ENCODE measurements around the gene GAPVD1. TPM values are rescaled to one million over a fixed set of nuclear protein-coding genes. Genes with fewer than 3 reads are reported as not detected.

Gene GAPVD1
- total RNA-seq, 1 experiment from 2014 or later = 33.3 TPM

GRCh38 chr9:125388978-125389377 lies 127.4 kb downstream of the GAPVD1 start:
- Mint-ChIP-seq H3K27ac (no peak overlapping the region), H3K4me3 (no peak overlapping the region), H3K9me3 (peaks cover 2% of the 10 kb centered on the region; the same call in 1 of the 2 replicates), H3K36me3 (no peaks in the 10 kb centered on the region), H3K27me3 (ENCODE audit: low read depth) (peaks cover 75% of the 10 kb centered on the region), H3K4me1 (peaks cover 11% of the 10 kb centered on the region; the same call in 1 of the 2 replicates)
- DNase-seq (ENCODE audit: low spot score) (no peak), ATAC-seq (no peak)
- POLR2A ChIA-PET = no interaction called here
- CTCF ChIA-PET = no interaction called here
- TF ChIP-seq STAT6 (CRISPR knock-in tag; conservative IDR thresholded peaks at IDR 0.05; ENCODE audit: low read depth) (no peak), E2F5 (CRISPR knock-in tag; IDR thresholded peaks at IDR 0.05) (no peak), AR (CRISPR knock-in tag; IDR thresholded peaks at IDR 0.05) (no peak), GRHL2 (CRISPR knock-in tag; IDR thresholded peaks at IDR 0.05; ENCODE audit: insufficient replicate concordance, severe bottlenecking) (no peak), FOXJ3 (CRISPR knock-in tag; IDR thresholded peaks at IDR 0.05; ENCODE audit: borderline replicate concordance) (no peak), RELA (CRISPR knock-in tag; IDR thresholded peaks at IDR 0.05; ENCODE audit: borderline replicate concordance) (no peak), ARID4B (CRISPR knock-in tag; IDR thresholded peaks at IDR 0.05; ENCODE audit: borderline replicate concordance) (no peak), ZNF121 (CRISPR knock-in tag; IDR thresholded peaks at IDR 0.05) (no peak), USF1 (CRISPR knock-in tag; IDR thresholded peaks at IDR 0.05) (no peak)
- TF ChIP-seq, protein P1, sequence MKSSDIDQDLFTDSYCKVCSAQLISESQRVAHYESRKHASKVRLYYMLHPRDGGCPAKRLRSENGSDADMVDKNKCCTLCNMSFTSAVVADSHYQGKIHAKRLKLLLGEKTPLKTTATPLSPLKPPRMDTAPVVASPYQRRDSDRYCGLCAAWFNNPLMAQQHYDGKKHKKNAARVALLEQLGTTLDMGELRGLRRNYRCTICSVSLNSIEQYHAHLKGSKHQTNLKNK (CRISPR knock-in tag; IDR thresholded peaks at IDR 0.05) = no peak

GRCh38 chr9:125391704-125392103 lies 130.1 kb downstream of the GAPVD1 start:
- POLR2A ChIA-PET = no interaction called here
- ATAC-seq = no peak
- H3K4me1 Mint-ChIP-seq = peaks cover 11% of the 10 kb centered on the region; the same call in 1 of the 2 replicates
- DNase-seq (ENCODE audit: low spot score) = no peak
- no peak overlapping the region for H3K4me3 Mint-ChIP-seq
- H3K36me3 Mint-ChIP-seq = no peaks in the 10 kb centered on the region
- CTCF ChIA-PET = interaction anchor here (0.6 to 1.4 kb wide), 2 partner anchors 12 to 16 kb away, joined by 3 to 5 read pairs; no protein-coding TSS in a partner anchor
- peaks cover 75% of the 10 kb centered on the region for H3K27me3 Mint-ChIP-seq (ENCODE audit: low read depth)
- H3K9me3 Mint-ChIP-seq = no peaks in the 10 kb centered on the region; the same call in 1 of the 2 replicates
- H3K27ac Mint-ChIP-seq = no peak overlapping the region
- TF ChIP-seq, protein P2, sequence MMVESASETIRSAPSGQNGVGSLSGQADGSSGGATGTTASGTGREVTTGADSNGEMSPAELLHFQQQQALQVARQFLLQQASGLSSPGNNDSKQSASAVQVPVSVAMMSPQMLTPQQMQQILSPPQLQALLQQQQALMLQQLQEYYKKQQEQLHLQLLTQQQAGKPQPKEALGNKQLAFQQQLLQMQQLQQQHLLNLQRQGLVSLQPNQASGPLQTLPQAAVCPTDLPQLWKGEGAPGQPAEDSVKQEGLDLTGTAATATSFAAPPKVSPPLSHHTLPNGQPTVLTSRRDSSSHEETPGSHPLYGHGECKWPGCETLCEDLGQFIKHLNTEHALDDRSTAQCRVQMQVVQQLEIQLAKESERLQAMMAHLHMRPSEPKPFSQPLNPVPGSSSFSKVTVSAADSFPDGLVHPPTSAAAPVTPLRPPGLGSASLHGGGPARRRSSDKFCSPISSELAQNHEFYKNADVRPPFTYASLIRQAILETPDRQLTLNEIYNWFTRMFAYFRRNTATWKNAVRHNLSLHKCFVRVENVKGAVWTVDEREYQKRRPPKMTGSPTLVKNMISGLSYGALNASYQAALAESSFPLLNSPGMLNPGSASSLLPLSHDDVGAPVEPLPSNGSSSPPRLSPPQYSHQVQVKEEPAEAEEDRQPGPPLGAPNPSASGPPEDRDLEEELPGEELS (CRISPR knock-in tag; IDR thresholded peaks at IDR 0.05) = no peak
- TF ChIP-seq ZBTB21 (CRISPR knock-in tag; IDR thresholded peaks at IDR 0.05; ENCODE audit: borderline replicate concordance) (no peak), NR2C2 (CRISPR knock-in tag; IDR thresholded peaks at IDR 0.05) (no peak), IRF2 (CRISPR knock-in tag; IDR thresholded peaks at IDR 0.05; ENCODE audit: borderline replicate concordance, low read depth) (no peak), ELF4 (CRISPR knock-in tag; IDR thresholded peaks at IDR 0.05; ENCODE audit: low read depth) (no peak), JUN (CRISPR knock-in tag; IDR thresholded peaks at IDR 0.05) (no peak)
- TF ChIP-seq, protein P3, sequence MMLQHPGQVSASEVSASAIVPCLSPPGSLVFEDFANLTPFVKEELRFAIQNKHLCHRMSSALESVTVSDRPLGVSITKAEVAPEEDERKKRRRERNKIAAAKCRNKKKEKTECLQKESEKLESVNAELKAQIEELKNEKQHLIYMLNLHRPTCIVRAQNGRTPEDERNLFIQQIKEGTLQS (CRISPR knock-in tag; conservative IDR thresholded peaks at IDR 0.05) = no peak
